ENCODE results near the gene C11orf54. TPM values are rescaled to one million over a fixed set of nuclear protein-coding genes. Genes with fewer than 3 reads are reported as not detected.

C11orf54 gene
- total and polyA plus RNA-seq, 2 experiments from 2014 or later, result 23.5 to 28.8 TPM

DNA sequence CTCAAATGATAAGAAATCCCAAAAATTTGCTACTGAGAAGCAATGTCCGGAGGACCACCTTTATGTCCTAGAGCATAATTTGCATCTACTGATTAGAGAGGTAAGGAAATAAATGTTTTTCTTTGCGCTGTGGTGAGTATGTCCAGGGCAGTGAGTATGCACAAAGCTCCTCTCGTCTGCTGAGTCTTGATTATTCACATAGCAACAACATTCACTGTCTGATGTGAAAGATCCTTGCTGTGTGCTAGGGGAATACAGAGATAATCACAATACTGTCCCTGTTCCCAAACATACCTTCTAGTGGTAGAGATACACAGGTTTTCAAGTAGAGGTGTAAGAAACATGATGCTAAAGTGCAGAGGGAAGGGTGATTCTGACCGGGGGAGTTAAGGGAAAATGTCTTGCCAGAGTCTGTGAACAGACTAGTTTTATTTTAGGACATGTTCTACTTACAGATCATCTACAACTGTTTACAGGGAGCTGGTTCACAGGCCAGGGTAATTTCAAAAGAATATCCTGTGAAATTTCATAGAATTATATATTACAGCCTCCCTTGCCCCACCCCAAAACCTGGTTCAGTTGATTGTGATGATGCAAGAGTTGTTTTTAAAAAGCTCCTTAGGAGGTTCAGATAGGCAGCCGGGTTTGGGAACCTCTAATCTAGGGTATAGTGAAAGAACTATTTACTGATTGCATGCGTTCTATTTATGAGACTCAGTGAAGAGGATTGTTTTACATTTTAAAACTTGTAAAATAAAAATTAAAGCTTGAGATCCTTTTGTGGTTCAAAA is 55.2 kb downstream of the C11orf54 start:
- DNase-seq (ENCODE audit: low read depth in 1 of 2, low spot score in 1 of 2), result no peak
- Histone ChIP-seq H3K36me3 (peaks cover 75% of the 10 kb centered on the region), H3K4me3 (no peak overlapping the region), H3K9me3 (ENCODE audit: low read depth) (no peaks in the 10 kb centered on the region), H3K4me1 (ENCODE audit: low read depth) (no peaks in the 10 kb centered on the region), H3K27me3 (no peaks in the 10 kb centered on the region), H3K27ac (no peak overlapping the region)
- TF ChIP-seq, protein P1, sequence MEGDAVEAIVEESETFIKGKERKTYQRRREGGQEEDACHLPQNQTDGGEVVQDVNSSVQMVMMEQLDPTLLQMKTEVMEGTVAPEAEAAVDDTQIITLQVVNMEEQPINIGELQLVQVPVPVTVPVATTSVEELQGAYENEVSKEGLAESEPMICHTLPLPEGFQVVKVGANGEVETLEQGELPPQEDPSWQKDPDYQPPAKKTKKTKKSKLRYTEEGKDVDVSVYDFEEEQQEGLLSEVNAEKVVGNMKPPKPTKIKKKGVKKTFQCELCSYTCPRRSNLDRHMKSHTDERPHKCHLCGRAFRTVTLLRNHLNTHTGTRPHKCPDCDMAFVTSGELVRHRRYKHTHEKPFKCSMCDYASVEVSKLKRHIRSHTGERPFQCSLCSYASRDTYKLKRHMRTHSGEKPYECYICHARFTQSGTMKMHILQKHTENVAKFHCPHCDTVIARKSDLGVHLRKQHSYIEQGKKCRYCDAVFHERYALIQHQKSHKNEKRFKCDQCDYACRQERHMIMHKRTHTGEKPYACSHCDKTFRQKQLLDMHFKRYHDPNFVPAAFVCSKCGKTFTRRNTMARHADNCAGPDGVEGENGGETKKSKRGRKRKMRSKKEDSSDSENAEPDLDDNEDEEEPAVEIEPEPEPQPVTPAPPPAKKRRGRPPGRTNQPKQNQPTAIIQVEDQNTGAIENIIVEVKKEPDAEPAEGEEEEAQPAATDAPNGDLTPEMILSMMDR (IDR thresholded peaks at IDR 0.05; ENCODE audit: low read depth, low read length), result no peak

DNA sequence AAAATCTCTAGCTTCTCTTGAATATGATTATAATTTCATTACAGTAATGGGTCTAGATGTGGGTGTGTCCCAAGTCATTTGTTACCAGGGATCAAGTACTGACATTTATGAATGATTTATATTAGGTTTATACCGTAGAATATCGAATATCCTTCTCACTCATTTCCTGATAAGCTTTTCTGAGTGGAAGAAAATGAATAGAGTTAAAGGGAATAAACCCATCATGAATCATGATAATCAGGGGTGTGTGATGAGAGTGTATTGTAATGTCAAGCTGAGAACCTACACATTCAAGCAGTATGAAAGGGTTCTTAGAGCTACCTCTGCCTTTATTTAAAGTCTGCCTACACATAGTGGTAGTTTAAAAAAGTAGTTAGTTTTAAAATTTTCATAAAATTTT is 59.9 kb downstream of the C11orf54 start:
- Histone ChIP-seq H3K27ac (no peak overlapping the region), H3K4me1 (ENCODE audit: low read depth) (no peaks in the 10 kb centered on the region), H3K9me3 (ENCODE audit: low read depth) (no peaks in the 10 kb centered on the region), H3K4me3 (no peak overlapping the region), H3K36me3 (peaks cover 63% of the 10 kb centered on the region), H3K27me3 (no peaks in the 10 kb centered on the region)
- TF ChIP-seq, protein P1 (IDR thresholded peaks at IDR 0.05; ENCODE audit: low read depth, low read length), result no peak
- DNase-seq (ENCODE audit: low read depth in 1 of 2, low spot score in 1 of 2), result no peak

DNA sequence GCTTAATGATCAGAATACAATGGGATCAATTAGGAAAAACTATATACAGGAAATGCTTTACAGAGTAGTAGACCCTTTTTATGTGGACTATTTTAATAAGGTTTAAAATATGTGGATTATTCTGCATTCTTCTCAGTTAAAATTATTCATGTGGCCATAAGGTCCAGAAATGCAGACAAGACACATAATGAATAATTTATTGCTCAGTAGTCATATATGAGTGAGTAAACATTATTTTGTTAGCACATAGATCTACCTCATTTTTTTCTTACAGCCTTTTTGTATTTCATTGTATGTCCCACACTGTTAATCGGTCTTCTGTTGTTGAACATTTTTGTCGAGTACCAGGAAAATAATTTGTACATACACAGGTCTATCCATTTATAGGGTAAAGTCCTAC is 63.4 kb downstream of the C11orf54 start:
- H3K27ac ChIP-seq, result no peak overlapping the region
- TF ChIP-seq, protein P1 (IDR thresholded peaks at IDR 0.05; ENCODE audit: low read depth, low read length), result no peak
- no peak for DNase-seq (ENCODE audit: low read depth in 1 of 2, low spot score in 1 of 2)
- H3K27me3 ChIP-seq, result no peaks in the 10 kb centered on the region
- no peaks in the 10 kb centered on the region for H3K4me1 ChIP-seq (ENCODE audit: low read depth)
- no peaks in the 10 kb centered on the region for H3K9me3 ChIP-seq (ENCODE audit: low read depth)
- peaks cover 63% of the 10 kb centered on the region for H3K36me3 ChIP-seq
- H3K4me3 ChIP-seq, result no peak overlapping the region

GRCh38 chr11:93807980-93808379 is 66.5 kb downstream of the C11orf54 start:
- no peak overlapping the region for H3K4me3 ChIP-seq
- DNase-seq (ENCODE audit: low read depth in 1 of 2, low spot score in 1 of 2), result no peak
- no peaks in the 10 kb centered on the region for H3K9me3 ChIP-seq (ENCODE audit: low read depth)
- TF ChIP-seq, protein P1 (IDR thresholded peaks at IDR 0.05; ENCODE audit: low read depth, low read length), result no peak
- no peak overlapping the region for H3K27ac ChIP-seq
- H3K27me3 ChIP-seq, result no peaks in the 10 kb centered on the region
- H3K4me1 ChIP-seq (ENCODE audit: low read depth), result no peaks in the 10 kb centered on the region
- peaks cover 77% of the 10 kb centered on the region for H3K36me3 ChIP-seq

DNA sequence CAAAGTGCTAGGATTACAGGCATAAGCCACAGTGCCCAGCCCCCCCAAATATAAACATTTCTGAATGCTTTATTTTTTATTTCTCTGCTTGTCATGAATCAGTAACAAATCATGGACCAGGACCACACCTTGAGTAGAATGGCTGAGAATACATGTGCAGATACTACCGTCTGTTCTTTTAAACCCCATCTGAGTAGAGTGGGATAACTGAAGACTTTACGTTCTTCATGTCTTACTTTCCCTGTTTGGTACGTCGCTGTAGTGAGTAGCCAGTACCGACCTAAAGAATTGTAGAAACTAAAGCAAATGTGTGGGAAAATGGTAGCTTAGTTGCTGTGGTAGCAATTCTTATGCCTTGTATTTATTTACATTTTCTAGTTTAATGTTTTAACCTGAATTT is 72.5 kb downstream of the C11orf54 start:
- Histone ChIP-seq H3K27me3 (no peaks in the 10 kb centered on the region), H3K27ac (peak overlapping the region; percentile 21), H3K9me3 (ENCODE audit: low read depth) (no peaks in the 10 kb centered on the region), H3K4me1 (ENCODE audit: low read depth) (peaks cover 5% of the 10 kb centered on the region), H3K4me3 (no peak overlapping the region), H3K36me3 (peaks cover 53% of the 10 kb centered on the region)
- DNase-seq (ENCODE audit: low read depth in 1 of 2, low spot score in 1 of 2), result no peak
- TF ChIP-seq, protein P1 (IDR thresholded peaks at IDR 0.05; ENCODE audit: low read depth, low read length), result no peak

Other genes starting within 250 kb of the C11orf54 start
- gene SMCO4, start 198.3 kb upstream of the C11orf54 start, total RNA-seq, result 62.9 and 72.9 TPM in 2 replicates
- gene SMCO4, start 198.3 kb upstream of the C11orf54 start, polyA plus RNA-seq, result 85.4 and 101 TPM in 2 replicates
- gene CEP295, start 80.0 kb upstream of the C11orf54 start, total RNA-seq, result 10.5 and 17.6 TPM in 2 replicates
- gene CEP295, start 80.0 kb upstream of the C11orf54 start, polyA plus RNA-seq, result 3.3 and 6.2 TPM in 2 replicates
- gene TAF1D, start 177 bp upstream of the C11orf54 start, total RNA-seq, result 27.7 and 60.7 TPM in 2 replicates
- gene TAF1D, start 177 bp upstream of the C11orf54 start, polyA plus RNA-seq, result 24.7 and 43.3 TPM in 2 replicates
- gene MED17, start 42.6 kb downstream of the C11orf54 start, total RNA-seq, result 39.2 and 43.9 TPM in 2 replicates
- gene MED17, start 42.6 kb downstream of the C11orf54 start, polyA plus RNA-seq, result 28.7 and 37.8 TPM in 2 replicates
- 0.15 and 0.21 TPM in 2 replicates for gene VSTM5, start 108.9 kb downstream of the C11orf54 start, total RNA-seq
- gene VSTM5, start 108.9 kb downstream of the C11orf54 start, polyA plus RNA-seq, result 0.50 TPM in 1 of 2 replicates, not detected in the other